OCI-LY7 (cell line): ENCODE measurements around the gene LHFPL2. TPM values are rescaled to one million over a fixed set of nuclear protein-coding genes. Genes with fewer than 3 reads are reported as not detected.

Experiments used
- BruUV-seq: library from RNA; stranded (reverse); fragments of 400-500 nt; replicated peaks from 2 replicates; lab custom pipeline; 2021; lab: Mats Ljungman, UMichigan
- CTCF ChIA-PET: fragments of 300-600 bp; sonication (Branson Sonifier 250); formaldehyde crosslinking; loops from one replicate; lab custom pipeline; 2022; ENCODE audit warnings: antibody characterized with exemption; ENCODE audit not compliant: unreplicated experiment; lab: Charles Lee
- POLR2A ChIA-PET: fragments of 300-600 bp; sonication (Branson Sonifier 250); formaldehyde crosslinking; loops from one replicate; lab custom pipeline; 2022; ENCODE audit warnings: antibody characterized with exemption; lab: Charles Lee
- DNase-seq: peaks from one replicate; pipeline ENCODE4 v3.0.0-alpha.2; 2015; ENCODE audit warnings: low spot score
- H2AFZ ChIP-seq: fragments of 200-600 bp; sonication (generic), shearing (Covaris generic); 2 replicates; pipeline ENCODE4 v1.6.1; 2014; ENCODE audit warnings: mild to moderate bottlenecking, antibody characterized with exemption, low read length, moderate library complexity
- H3K27ac ChIP-seq: fragments of 200-600 bp; sonication (generic); 2 replicates; pipeline ENCODE4 v1.5.1; 2014; ENCODE audit warnings: mixed run types, low read depth, mild to moderate bottlenecking, moderate library complexity, low read length, inconsistent platforms; ENCODE audit not compliant: poor library complexity, severe bottlenecking
- H3K36me3 ChIP-seq: fragments of 200-600 bp; sonication (generic); 2 replicates; pipeline ENCODE4 v1.6.1; 2014; ENCODE audit warnings: mild to moderate bottlenecking, antibody characterized with exemption, low read length, moderate library complexity, mixed read lengths; ENCODE audit not compliant: insufficient read depth
- H3K4me1 ChIP-seq: fragments of 200-600 bp; sonication (generic); 2 replicates; pipeline ENCODE4 v1.5.1; 2014; ENCODE audit warnings: mild to moderate bottlenecking, low read length; ENCODE audit not compliant: insufficient read depth, poor library complexity, severe bottlenecking
- H3K4me2 ChIP-seq: fragments of 200-600 bp; sonication (generic); 2 replicates; pipeline ENCODE4 v1.6.1; 2014; ENCODE audit warnings: mild to moderate bottlenecking, low read length
- H3K4me3 ChIP-seq: fragments of 200-600 bp; sonication (generic); 2 replicates; pipeline ENCODE4 v1.5.1; 2014; ENCODE audit warnings: mild to moderate bottlenecking, low read depth, low read length; ENCODE audit not compliant: poor library complexity, severe bottlenecking
- H3K79me2 ChIP-seq: fragments of 200-600 bp; sonication (generic); 2 replicates; pipeline ENCODE4 v1.6.1; 2016; ENCODE audit warnings: low read depth, mild to moderate bottlenecking, low read length, moderate library complexity, mixed read lengths; ENCODE audit not compliant: insufficient read depth
- H3K9me2 ChIP-seq: fragments of 200-600 bp; sonication (generic); 2 replicates; pipeline ENCODE4 v1.6.1; 2016; ENCODE audit warnings: mild to moderate bottlenecking, low read length, mixed read lengths; ENCODE audit not compliant: insufficient read depth
- H3K9me3 ChIP-seq: fragments of 200-600 bp; sonication (generic); 2 replicates; pipeline ENCODE4 v1.6.1; 2014; ENCODE audit warnings: mild to moderate bottlenecking, mixed run types, low read length, mixed read lengths
- H4K20me1 ChIP-seq: fragments of 200-600 bp; sonication (generic); 2 replicates; pipeline ENCODE4 v1.6.1; 2014; ENCODE audit warnings: mild to moderate bottlenecking, antibody characterized with exemption, low read length, moderate library complexity, mixed read lengths; ENCODE audit not compliant: insufficient read depth
- CTCF ChIP-seq: fragments of 200-600 bp; sonication (generic); conservative IDR thresholded peaks from 2 replicates; pipeline ENCODE4 v1.5.1; 2014; ENCODE audit warnings: mild to moderate bottlenecking, antibody characterized with exemption, low read length, moderate library complexity, mixed read lengths
- EZH2phosphoT487 ChIP-seq: fragments of 200-600 bp; sonication (generic); IDR thresholded peaks from 2 replicates; pipeline ENCODE4 v1.6.1; 2018; ENCODE audit warnings: low read depth, borderline replicate concordance, mild to moderate bottlenecking, mixed run types, antibody characterized with exemption, low read length, moderate library complexity, mixed read lengths
- intact Hi-C: fragments of 100-400 bp; cut with micrococcal nuclease; formaldehyde crosslinking; loops from one replicate; pipeline ENCODE4 v1.10.0; 2022; ENCODE audit not compliant: unreplicated experiment
- total RNA-seq, 2 experiments: library from RNA; depleted of rRNA in 1 of 2; stranded (reverse); fragments of >200 nt in 1 of 2; shearing (Covaris generic) in 1 of 2; gene quantifications; 2 replicates each; pipeline ENCODE4 v1.2.3, GENCODE V29; 2014 to 2022

Gene LHFPL2
- total RNA-seq, 2 experiments from 2014 or later, result 12.2 to 24.0 TPM

DNA sequence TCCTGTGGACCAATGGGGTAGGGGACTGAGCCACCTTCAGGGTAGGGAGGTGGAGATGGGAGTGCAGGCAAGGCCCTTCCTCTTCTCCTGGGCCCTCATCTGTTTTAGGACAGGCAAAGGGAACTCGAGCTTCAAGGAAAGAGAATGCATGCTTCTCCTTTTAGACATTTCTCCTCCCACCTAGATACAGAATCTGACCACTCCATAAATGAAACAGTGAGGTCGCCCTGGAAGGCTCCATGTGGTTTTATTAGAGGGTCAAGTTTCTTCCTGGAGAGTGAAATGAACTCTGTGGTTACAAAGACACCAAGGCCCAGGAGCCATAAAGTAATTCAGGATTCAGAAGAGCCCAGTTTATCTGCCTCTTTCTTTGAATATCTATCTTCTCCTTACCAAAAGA is 14.9 kb downstream of the LHFPL2 start:
- no peak overlapping the region for H3K27ac ChIP-seq

GRCh38 chr5:78632467-78632866 is 16.1 kb downstream of the LHFPL2 start:
- ChIA-PET POLR2A (interaction anchor here (0.5 to 1.3 kb wide), 3 partner anchors 14 to 68 kb away, joined by 3 to 6 read pairs (median 3); no protein-coding TSS in a partner anchor), CTCF (no interaction called here)
- H3K4me1 ChIP-seq, result peaks cover 14% of the 10 kb centered on the region
- no peak overlapping the region for H2AFZ ChIP-seq
- intact Hi-C loops, result loop anchor here (1.0 kb wide), 1 partner anchor 31 kb away; no protein-coding TSS in a partner anchor
- H3K9me3 ChIP-seq, result no peaks in the 10 kb centered on the region
- no peak overlapping the region for H3K4me2 ChIP-seq
- no peak for DNase-seq
- H3K36me3 ChIP-seq, result peaks cover 70% of the 10 kb centered on the region
- H3K9me2 ChIP-seq, result no peaks in the 10 kb centered on the region
- TF ChIP-seq EZH2phosphoT487, result no peak
- no peak for TF ChIP-seq CTCF
- H3K27ac ChIP-seq, result no peak overlapping the region
- BruUV-seq, result no TSS peak
- H3K79me2 ChIP-seq, result no peaks in the 10 kb centered on the region
- H4K20me1 ChIP-seq, result no peaks in the 10 kb centered on the region
- no peak overlapping the region for H3K4me3 ChIP-seq

More for the DNA sequence above, 14.9 kb downstream of the LHFPL2 start:
- peaks cover 14% of the 10 kb centered on the region for H3K4me1 ChIP-seq
- TF ChIP-seq CTCF, result no peak
- H2AFZ ChIP-seq, result no peak overlapping the region
- no peak overlapping the region for H3K4me2 ChIP-seq
- intact Hi-C loops, result no loop called here
- no peaks in the 10 kb centered on the region for H3K9me2 ChIP-seq
- peaks cover 66% of the 10 kb centered on the region for H3K36me3 ChIP-seq
- no peaks in the 10 kb centered on the region for H3K9me3 ChIP-seq
- H4K20me1 ChIP-seq, result no peaks in the 10 kb centered on the region
- no peak for DNase-seq
- BruUV-seq, result no TSS peak
- no peak overlapping the region for H3K4me3 ChIP-seq
- POLR2A ChIA-PET, result interaction anchor here (1.2 to 1.3 kb wide), 2 partner anchors 12 to 13 kb away, joined by 4 to 6 read pairs; no protein-coding TSS in a partner anchor
- H3K79me2 ChIP-seq, result no peaks in the 10 kb centered on the region
- CTCF ChIA-PET, result interaction anchor here (0.6 kb wide), 1 partner anchor 118 kb away, joined by 3 read pairs; no protein-coding TSS in a partner anchor

- Histone ChIP-seq H3K4me2 (no peak overlapping the region), H2AFZ (no peak overlapping the region), H3K27ac (no peak overlapping the region), H3K9me3 (no peaks in the 10 kb centered on the region), H3K79me2 (no peaks in the 10 kb centered on the region), H4K20me1 (no peaks in the 10 kb centered on the region), H3K4me1 (peaks cover 14% of the 10 kb centered on the region), H3K36me3 (peaks cover 74% of the 10 kb centered on the region), H3K4me3 (no peak overlapping the region), H3K9me2 (no peaks in the 10 kb centered on the region)
- CTCF ChIA-PET, result no interaction called here
- TF ChIP-seq EZH2phosphoT487 (no peak), CTCF (no peak)
- no peak for DNase-seq
- intact Hi-C loops, result loop anchor here (1.0 kb wide), 1 partner anchor 31 kb away; no protein-coding TSS in a partner anchor
- no TSS peak for BruUV-seq
- POLR2A ChIA-PET, result interaction anchor here (0.5 kb wide), 1 partner anchor 57 kb away, joined by 3 read pairs; no protein-coding TSS in a partner anchor
These were observed 16.6 kb downstream of the LHFPL2 start for GRCh38 chr5:78631931-78632330.
